NCI-H748 treated with DMSO at 0.1 percent for 48 hours (cell line): ENCODE results near the gene PMCH.
"Not testable (repeated sequence)": the region's sequence is repeated elsewhere in the genome, so short reads cannot be mapped to it uniquely, and the experiment has no call there.

ENCODE experiments used
- DNase-seq: peaks from one replicate; lab custom pipeline; 2025; lab: John Stamatoyannopoulos, UW

Gene PMCH

GRCh38 chr12:102197789-102198188 lies at the start of gene PMCH:
TSS of gene PMCH (minus strand) at chr12:102197833. CDS start at chr12:102197770, 63 bp downstream.
- no peak for DNase-seq

- not testable (repeated sequence) for DNase-seq
These were observed 43.2 kb upstream of the PMCH start for GRCh38 chr12:102240859-102241258.

- DNase-seq = no peak
These were observed 37.0 kb upstream of the PMCH start for GRCh38 chr12:102234599-102234998.

GRCh38 chr12:102232446-102232845 lies 34.8 kb upstream of the PMCH start:
- no peak for DNase-seq

- DNase-seq = no peak
These were observed 34.4 kb upstream of the PMCH start for GRCh38 chr12:102232036-102232435.

GRCh38 chr12:102227954-102228353 lies 30.3 kb upstream of the PMCH start:
- no peak for DNase-seq

- no peak for DNase-seq
These were observed 23.1 kb upstream of the PMCH start for GRCh38 chr12:102220736-102221135.

GRCh38 chr12:102215992-102216691 lies 18.5 kb upstream of the PMCH start:
- DNase-seq = no peak

- DNase-seq = no peak
These were observed 6.4 kb upstream of the PMCH start for GRCh38 chr12:102204025-102204424.

- no peak for DNase-seq
These were observed 4.9 kb upstream of the PMCH start for GRCh38 chr12:102202556-102202955.

- no peak for DNase-seq
These were observed 3.9 kb upstream of the PMCH start for GRCh38 chr12:102201436-102202061.

- DNase-seq = no peak
These were observed 1.8 kb downstream of the PMCH start for GRCh38 chr12:102195826-102196225.

- no peak for DNase-seq
These were observed 15.0 kb downstream of the PMCH start for GRCh38 chr12:102182635-102183034.

- no peak for DNase-seq
These were observed 22.9 kb downstream of the PMCH start for GRCh38 chr12:102174761-102175160.

- no peak for DNase-seq
These were observed 23.5 kb downstream of the PMCH start for GRCh38 chr12:102174117-102174516.

GRCh38 chr12:102172436-102172835 lies 25.2 kb downstream of the PMCH start:
- no peak for DNase-seq

- no peak for DNase-seq
These were observed 25.7 kb downstream of the PMCH start for GRCh38 chr12:102171951-102172350.

- DNase-seq = peak; percentile 6
These were observed 27.6 kb downstream of the PMCH start for GRCh38 chr12:102169922-102170621.

GRCh38 chr12:102167821-102168604 lies 29.6 kb downstream of the PMCH start:
- DNase-seq = no peak

- no peak for DNase-seq
These were observed 34.2 kb downstream of the PMCH start for GRCh38 chr12:102163383-102163782.

- not testable (repeated sequence) for DNase-seq
These were observed 42.4 kb downstream of the PMCH start for GRCh38 chr12:102155206-102155605.

GRCh38 chr12:102147062-102147587 lies 50.5 kb downstream of the PMCH start:
- not testable (repeated sequence) for DNase-seq
